Astrocyte (in vitro differentiated cells and primary cell): ENCODE results near the gene C14orf93. TPM values are rescaled to one million over a fixed set of nuclear protein-coding genes. Genes with fewer than 3 reads are reported as not detected.

Source experiments
- DNase-seq: peaks from one replicate; pipeline ENCODE4 v3.0.0-alpha.2; 2010; ENCODE audit warnings: low read depth
- FAIRE-seq: peaks from 2 replicates; lab custom pipeline; 2011; peaks lifted over from hg19 to GRCh38; lab: Jason Lieb, UNC
- H2AFZ ChIP-seq: 2 replicates; pipeline ENCODE4 v1.6.0; 2012; ENCODE audit warnings: low read depth, low read length, inconsistent platforms
- H3K27ac ChIP-seq: 2 replicates; pipeline ENCODE4 v1.5.1; 2011; ENCODE audit warnings: low read depth, low read length, inconsistent platforms
- H3K27me3 ChIP-seq: 2 replicates; pipeline ENCODE4 v1.6.0; 2011; ENCODE audit warnings: low read length, inconsistent platforms; ENCODE audit not compliant: insufficient read depth
- H3K36me3 ChIP-seq: 2 replicates; pipeline ENCODE4 v1.5.1; 2011; ENCODE audit warnings: low read length, inconsistent platforms; ENCODE audit not compliant: insufficient read depth
- H3K4me1 ChIP-seq: 2 replicates; pipeline ENCODE4 v1.5.1; 2011; ENCODE audit warnings: low read length, inconsistent platforms; ENCODE audit not compliant: insufficient read depth
- H3K4me2 ChIP-seq: 2 replicates; pipeline ENCODE4 v1.6.0; 2012; ENCODE audit warnings: low read length, inconsistent platforms
- H3K4me3 ChIP-seq: 2 replicates; pipeline ENCODE4 v1.5.1; 2011; ENCODE audit warnings: low read depth, mild to moderate bottlenecking, low read length, inconsistent platforms; ENCODE audit not compliant: insufficient read depth
- H3K79me2 ChIP-seq: 2 replicates; pipeline ENCODE4 v1.6.0; 2012; ENCODE audit warnings: mild to moderate bottlenecking, low read length, inconsistent platforms; ENCODE audit not compliant: insufficient read depth
- H3K9ac ChIP-seq: 2 replicates; pipeline ENCODE4 v1.6.0; 2012; ENCODE audit warnings: mild to moderate bottlenecking, low read length, inconsistent platforms
- H3K9me3 ChIP-seq: 2 replicates; pipeline ENCODE4 v1.5.1; 2012; ENCODE audit warnings: low read depth, mild to moderate bottlenecking, low read length, inconsistent platforms; ENCODE audit not compliant: insufficient read depth
- H4K20me1 ChIP-seq: 2 replicates; pipeline ENCODE4 v1.6.0; 2012; ENCODE audit warnings: low read length, inconsistent platforms; ENCODE audit not compliant: insufficient read depth
- H3K27ac Mint-ChIP-seq: one replicate; pipeline ENCODE4 v1.8.0; 2021; ENCODE audit warnings: mild to moderate bottlenecking, mixed read lengths; ENCODE audit not compliant: unreplicated experiment
- H3K27me3 Mint-ChIP-seq: one replicate; pipeline ENCODE4 v1.8.0; 2021; ENCODE audit warnings: low read depth, mixed read lengths; ENCODE audit not compliant: unreplicated experiment
- H3K36me3 Mint-ChIP-seq: one replicate; pipeline ENCODE4 v1.8.0; 2021; ENCODE audit warnings: low read depth, mixed read lengths; ENCODE audit not compliant: unreplicated experiment
- H3K4me1 Mint-ChIP-seq: one replicate; pipeline ENCODE4 v1.8.0; 2021; ENCODE audit warnings: low read depth, mixed read lengths; ENCODE audit not compliant: unreplicated experiment
- H3K4me3 Mint-ChIP-seq: one replicate; pipeline ENCODE4 v1.8.0; 2021; ENCODE audit warnings: mild to moderate bottlenecking, moderate library complexity, mixed read lengths; ENCODE audit not compliant: unreplicated experiment
- H3K9me3 Mint-ChIP-seq: one replicate; pipeline ENCODE4 v1.8.0; 2021; ENCODE audit warnings: mild to moderate bottlenecking, mixed read lengths; ENCODE audit not compliant: unreplicated experiment
- CTCF ChIP-seq: IDR thresholded peaks from 2 replicates; pipeline ENCODE4 v1.5.1; 2011; ENCODE audit warnings: low read depth, mild to moderate bottlenecking, inconsistent platforms, low read length, moderate library complexity; ENCODE audit not compliant: insufficient read depth
- EZH2 ChIP-seq: IDR thresholded peaks from 2 replicates; pipeline ENCODE4 v1.6.1; 2012; ENCODE audit warnings: mild to moderate bottlenecking, low read length, inconsistent platforms; ENCODE audit not compliant: insufficient read depth
- total RNA-seq: library from RNA; stranded (reverse); gene quantifications from 2 replicates; pipeline ENCODE4 v1.2.1, GENCODE V29; 2021

The C14orf93 gene
- total RNA-seq, 1 donor from 2014 or later, result 3.6 TPM

GRCh38 chr14:22978487-22978837, 31.5 kb downstream of the C14orf93 start:
- peaks cover 57% of the 10 kb centered on the region for H4K20me1 ChIP-seq
- peaks cover 20% of the 10 kb centered on the region for H3K36me3 ChIP-seq
- H3K36me3 Mint-ChIP-seq, result peaks cover 29% of the 10 kb centered on the region
- H3K4me2 ChIP-seq, result peak overlapping the region; percentile 97
- no peak overlapping the region for H2AFZ ChIP-seq
- peak overlapping the region; percentile 92 for H3K4me3 Mint-ChIP-seq
- no peaks in the 10 kb centered on the region for H3K27me3 ChIP-seq
- peak overlapping the region; percentile 77 for H3K4me3 ChIP-seq
- no peaks in the 10 kb centered on the region for H3K27me3 Mint-ChIP-seq
- no peak for FAIRE-seq
- peak overlapping the region; percentile 97 for H3K27ac Mint-ChIP-seq
- peaks cover 49% of the 10 kb centered on the region for H3K4me1 ChIP-seq
- no peaks in the 10 kb centered on the region for H3K9me3 Mint-ChIP-seq
- H3K9ac ChIP-seq, result peak overlapping the region; percentile 80
- H3K27ac ChIP-seq, result peak overlapping the region; percentile 71
- H3K4me1 Mint-ChIP-seq, result peaks cover 60% of the 10 kb centered on the region
- no peak for DNase-seq
- no peaks in the 10 kb centered on the region for H3K9me3 ChIP-seq
- H3K79me2 ChIP-seq, result peaks cover 51% of the 10 kb centered on the region
- TF ChIP-seq CTCF, result no peak

- H3K4me3 Mint-ChIP-seq, result peak overlapping the region; percentile 92
- Histone ChIP-seq H3K27me3 (no peaks in the 10 kb centered on the region), H3K9me3 (no peaks in the 10 kb centered on the region), H3K4me2 (peak overlapping the region; percentile 97), H3K4me3 (peak overlapping the region; percentile 26), H3K4me1 (peaks cover 43% of the 10 kb centered on the region), H3K36me3 (peaks cover 25% of the 10 kb centered on the region), H4K20me1 (peaks cover 62% of the 10 kb centered on the region), H3K79me2 (peaks cover 45% of the 10 kb centered on the region), H3K9ac (peak overlapping the region; percentile 80), H3K27ac (peak overlapping the region; percentile 71), H2AFZ (no peak overlapping the region)
- FAIRE-seq, result no peak
- peak; percentile 62 for DNase-seq
- H3K27me3 Mint-ChIP-seq, result no peaks in the 10 kb centered on the region
- H3K9me3 Mint-ChIP-seq, result no peaks in the 10 kb centered on the region
- TF ChIP-seq EZH2, result no peak
- TF ChIP-seq CTCF, result no peak
- H3K36me3 Mint-ChIP-seq, result peaks cover 29% of the 10 kb centered on the region
- peaks cover 64% of the 10 kb centered on the region for H3K4me1 Mint-ChIP-seq
- H3K27ac Mint-ChIP-seq, result peak overlapping the region; percentile 97
Observed at GRCh38 chr14:22977684-22978486, 32.1 kb downstream of the C14orf93 start.

GRCh38 chr14:22977434-22977683, 32.6 kb downstream of the C14orf93 start:
- Histone ChIP-seq H3K79me2 (peaks cover 41% of the 10 kb centered on the region), H3K36me3 (peaks cover 31% of the 10 kb centered on the region)

More at GRCh38 chr14:22977434-22977683, 32.6 kb downstream of the C14orf93 start:
- Histone ChIP-seq H3K4me2 (peak overlapping the region; percentile 97), H3K4me3 (no peak overlapping the region), H3K9ac (peak overlapping the region; percentile 58), H4K20me1 (peaks cover 67% of the 10 kb centered on the region), H3K4me1 (peaks cover 42% of the 10 kb centered on the region), H2AFZ (no peak overlapping the region), H3K27me3 (no peaks in the 10 kb centered on the region), H3K27ac (peak overlapping the region; percentile 47), H3K9me3 (no peaks in the 10 kb centered on the region)
- Mint-ChIP-seq H3K9me3 (no peaks in the 10 kb centered on the region), H3K4me3 (peak overlapping the region; percentile 92), H3K4me1 (peaks cover 69% of the 10 kb centered on the region), H3K27ac (peak overlapping the region; percentile 97), H3K36me3 (peaks cover 31% of the 10 kb centered on the region), H3K27me3 (no peaks in the 10 kb centered on the region)
- no peak for DNase-seq
- TF ChIP-seq CTCF, result no peak
- no peak for TF ChIP-seq EZH2
- FAIRE-seq, result no peak
